KMS-11 (cell line): ENCODE data around the gene CHKB.
"Not testable (repeated sequence)": the region's sequence is repeated elsewhere in the genome, so short reads cannot be mapped to it uniquely, and the experiment has no call there.

ENCODE experiments used
- H2AFZ ChIP-seq: fragments of 200-600 bp; sonication (generic); 2 replicates; pipeline ENCODE4 v1.6.1; 2016; ENCODE audit warnings: antibody characterized with exemption, mixed run types, low read depth
- H3K27ac ChIP-seq: fragments of 200-600 bp; sonication (generic); 2 replicates; pipeline ENCODE4 v1.6.1; 2016; ENCODE audit warnings: mild to moderate bottlenecking, mixed run types
- H3K27me3 ChIP-seq: fragments of 200-600 bp; sonication (generic); 2 replicates; pipeline ENCODE4 v1.6.1; 2017; ENCODE audit warnings: mild to moderate bottlenecking, low read depth, mixed run types, moderate library complexity; ENCODE audit not compliant: insufficient read depth
- H3K36me3 ChIP-seq: fragments of 200-600 bp; sonication (generic); 2 replicates; pipeline ENCODE4 v1.6.1; 2017; ENCODE audit warnings: mild to moderate bottlenecking, mixed run types; ENCODE audit not compliant: insufficient read depth
- H3K4me1 ChIP-seq: fragments of 200-600 bp; sonication (generic); 2 replicates; pipeline ENCODE4 v1.6.1; 2016; ENCODE audit warnings: mild to moderate bottlenecking, low read depth, mixed run types; ENCODE audit not compliant: poor library complexity, severe bottlenecking
- H3K4me2 ChIP-seq: fragments of 200-600 bp; sonication (generic); 2 replicates; pipeline ENCODE4 v1.7.0; 2016; ENCODE audit warnings: mild to moderate bottlenecking, mixed run types
- H3K4me3 ChIP-seq: fragments of 200-600 bp; sonication (generic); IDR thresholded peaks from 2 replicates; pipeline ENCODE4 v1.6.1; 2017; ENCODE audit warnings: low read depth, low read length, mixed read lengths; ENCODE audit not compliant: insufficient read depth
- H3K79me2 ChIP-seq: fragments of 200-600 bp; sonication (generic); 2 replicates; pipeline ENCODE4 v1.6.1; 2016; ENCODE audit warnings: low read depth, mixed run types; ENCODE audit not compliant: insufficient read depth
- H3K9ac ChIP-seq: fragments of 200-600 bp; sonication (generic); 2 replicates; pipeline ENCODE4 v1.6.1; 2016; ENCODE audit warnings: mild to moderate bottlenecking, mixed run types
- H4K20me1 ChIP-seq: fragments of 200-600 bp; sonication (generic); 2 replicates; pipeline ENCODE4 v1.6.1; 2016; ENCODE audit warnings: mild to moderate bottlenecking, mixed run types; ENCODE audit not compliant: insufficient read depth
- CTCF ChIP-seq: fragments of 200-600 bp; sonication (generic); conservative IDR thresholded peaks from 2 replicates; pipeline ENCODE4 v1.6.1; 2017; ENCODE audit warnings: low read depth, mild to moderate bottlenecking, antibody characterized with exemption, low read length, moderate library complexity, mixed read lengths

CHKB gene

DNA sequence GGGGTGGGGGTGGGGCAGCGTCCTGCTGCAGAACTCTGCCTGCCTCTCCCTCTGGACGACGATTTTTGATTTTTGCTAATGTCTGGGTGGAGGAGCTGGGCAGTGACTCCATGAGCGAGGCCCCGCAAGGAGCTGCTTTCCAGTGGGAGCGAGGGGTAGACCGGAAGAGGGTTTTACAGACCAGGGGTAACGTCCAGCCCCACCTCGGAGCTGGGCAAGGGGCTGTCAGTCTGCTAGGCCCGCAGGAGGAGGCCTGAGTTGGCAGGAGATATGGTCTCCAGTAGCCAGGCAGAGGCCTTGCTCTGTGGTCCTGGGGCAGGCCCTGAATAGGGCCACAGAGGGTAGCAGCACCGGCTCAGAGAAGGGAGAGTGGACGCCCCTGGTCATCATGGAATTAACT is 26.9 kb upstream of the CHKB start:
- Histone ChIP-seq H3K4me1 (no peaks in the 10 kb centered on the region), H3K36me3 (no peaks in the 10 kb centered on the region), H3K79me2 (no peaks in the 10 kb centered on the region), H4K20me1 (no peaks in the 10 kb centered on the region), H2AFZ (no peak overlapping the region), H3K27me3 (peaks cover 53% of the 10 kb centered on the region), H3K27ac (no peak overlapping the region), H3K4me2 (no peak overlapping the region), H3K4me3 (no peak overlapping the region), H3K9ac (no peak overlapping the region)
- TF ChIP-seq CTCF = no peak

DNA sequence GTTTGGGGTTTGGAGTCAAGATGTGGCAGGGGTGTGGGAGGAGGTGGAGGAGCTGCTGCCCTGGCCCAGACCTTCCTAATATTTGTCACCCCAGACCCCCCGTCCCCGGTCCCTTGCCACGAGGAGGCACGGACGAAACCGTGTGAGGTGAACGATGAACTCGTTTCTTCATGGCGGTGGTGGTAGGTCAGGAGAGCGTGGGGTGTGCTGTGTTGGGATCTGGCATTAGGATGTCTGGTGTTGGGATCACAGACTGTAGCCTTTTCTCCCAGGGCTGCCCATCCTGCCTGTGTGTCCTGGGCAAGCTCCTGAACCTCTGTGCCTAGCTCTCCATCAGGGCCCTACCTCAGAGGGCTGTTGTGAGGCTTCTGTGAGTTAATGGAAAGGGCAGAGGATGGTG is 26.3 kb upstream of the CHKB start:
- TF ChIP-seq CTCF = no peak
- H3K27me3 ChIP-seq = peaks cover 53% of the 10 kb centered on the region
- no peak overlapping the region for H3K4me2 ChIP-seq
- no peak overlapping the region for H3K4me3 ChIP-seq
- H2AFZ ChIP-seq = no peak overlapping the region
- no peak overlapping the region for H3K27ac ChIP-seq
- H4K20me1 ChIP-seq = no peaks in the 10 kb centered on the region
- no peaks in the 10 kb centered on the region for H3K4me1 ChIP-seq
- H3K36me3 ChIP-seq = no peaks in the 10 kb centered on the region
- no peak overlapping the region for H3K9ac ChIP-seq
- no peaks in the 10 kb centered on the region for H3K79me2 ChIP-seq

GRCh38 chr22:50608058-50608840 is 25.6 kb upstream of the CHKB start:
- not testable (repeated sequence) for H3K36me3 ChIP-seq, H3K27ac ChIP-seq, H3K4me1 ChIP-seq, H3K4me3 ChIP-seq, H4K20me1 ChIP-seq, H3K9ac ChIP-seq, H3K4me2 ChIP-seq, H2AFZ ChIP-seq, H3K79me2 ChIP-seq
- H3K27me3 ChIP-seq = peaks cover 56% of the 10 kb centered on the region

GRCh38 chr22:50607659-50608020 is 25.0 kb upstream of the CHKB start:
- Histone ChIP-seq H4K20me1 (no peaks in the 10 kb centered on the region), H3K4me1 (no peaks in the 10 kb centered on the region), H3K4me3 (no peak overlapping the region), H3K36me3 (no peaks in the 10 kb centered on the region), H3K9ac (no peak overlapping the region), H3K79me2 (no peaks in the 10 kb centered on the region), H2AFZ (no peak overlapping the region), H3K27me3 (peaks cover 63% of the 10 kb centered on the region), H3K4me2 (no peak overlapping the region), H3K27ac (no peak overlapping the region)
- no peak for TF ChIP-seq CTCF

DNA sequence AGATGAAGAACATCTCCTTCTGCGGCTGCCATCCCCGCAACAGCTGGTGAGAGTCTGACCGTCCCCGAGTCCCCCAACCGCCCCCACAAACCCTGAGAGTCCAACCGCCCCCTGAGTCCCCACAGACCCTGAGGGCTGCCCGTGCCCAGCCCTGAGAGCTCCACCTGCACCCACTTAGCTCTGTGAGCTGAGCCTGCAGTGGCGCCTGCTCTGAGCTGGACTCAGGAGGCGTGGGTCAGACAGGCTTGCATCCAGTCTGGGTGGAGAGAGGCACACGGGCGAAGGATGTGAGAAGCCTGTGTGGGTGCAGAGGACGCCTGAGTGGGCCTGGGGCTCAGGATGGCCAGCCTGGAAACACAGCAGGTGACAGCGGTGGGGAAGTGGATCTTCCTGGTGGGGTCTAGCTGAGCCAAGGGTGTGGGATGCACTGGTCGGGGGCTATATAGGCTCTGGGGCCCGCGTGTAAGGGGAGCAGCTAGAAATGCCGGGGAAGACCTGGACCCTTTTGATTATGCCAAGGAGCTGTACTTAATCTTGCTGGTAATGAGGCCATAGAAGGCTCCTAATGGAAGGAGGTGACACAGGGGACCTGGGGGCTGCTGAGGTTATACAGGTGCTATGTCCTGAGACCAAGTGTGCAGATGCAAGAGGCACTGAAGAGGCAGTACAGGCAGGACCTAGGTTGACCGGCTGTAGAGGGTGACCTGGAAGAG is 24.5 kb upstream of the CHKB start:
- Histone ChIP-seq H3K4me2 (no peak overlapping the region), H3K27me3 (peaks cover 64% of the 10 kb centered on the region), H3K9ac (no peak overlapping the region), H3K27ac (no peak overlapping the region), H3K36me3 (no peaks in the 10 kb centered on the region), H3K4me3 (no peak overlapping the region), H2AFZ (no peak overlapping the region), H4K20me1 (no peaks in the 10 kb centered on the region), H3K79me2 (no peaks in the 10 kb centered on the region), H3K4me1 (no peaks in the 10 kb centered on the region)
- no peak for TF ChIP-seq CTCF
